H1 (cell line): ENCODE measurements around the gene EXD3. TPM values are rescaled to one million over a fixed set of nuclear protein-coding genes. Genes with fewer than 3 reads are reported as not detected.
A peak's percentile ranks its signal among the peaks of the same experiment; 100 is the strongest.

Experiments
- CBX5 ChIP-seq: fragments of 300-800, 300-1000 bp; sonication (generic); IDR thresholded peaks from 2 replicates; pipeline ENCODE4 v1.7.1; 2016; ENCODE audit warnings: antibody characterized with exemption, low read length, low read depth
- CEBPB ChIP-seq: IDR thresholded peaks from 2 replicates; pipeline ENCODE4 v1.6.1; 2012; ENCODE audit warnings: low read depth, low read length
- CREB1 ChIP-seq: IDR thresholded peaks from 2 replicates; pipeline ENCODE4 v1.6.1; 2012; ENCODE audit warnings: inconsistent platforms
- CTBP2 ChIP-seq: IDR thresholded peaks from 2 replicates; pipeline ENCODE4 v1.7.0; 2011; ENCODE audit warnings: borderline replicate concordance, mild to moderate bottlenecking, moderate library complexity, mixed read lengths, low read length; ENCODE audit not compliant: insufficient read depth, insufficient read length
- CTCF ChIP-seq, 3 experiments: IDR thresholded peaks; 1 replicate in 2 of 3; 2 replicates in 1 of 3; pipeline versions ENCODE4 v1.5.1 to v1.6.1; 2011; ENCODE audit warnings: low read length in 3 of 3, mild to moderate bottlenecking in 3 of 3, inconsistent platforms in 2 of 3, low read depth in 1 of 3, moderate library complexity in 1 of 3; ENCODE audit not compliant: insufficient read depth in 1 of 3; ENCODE audit errors: control extremely low read depth in 1 of 3
- EGR1 ChIP-seq: IDR thresholded peaks from 2 replicates; pipeline ENCODE4 v1.6.1; 2011; ENCODE audit warnings: low read depth, low read length, borderline replicate concordance
- EP300 ChIP-seq, 2 experiments: IDR thresholded peaks; 1 replicate in 1 of 2; 2 replicates in 1 of 2; pipeline ENCODE4 v1.6.1; 2011 to 2012; ENCODE audit warnings: low read depth in 2 of 2, low read length in 2 of 2, mild to moderate bottlenecking in 2 of 2, borderline replicate concordance in 1 of 2, inconsistent platforms in 1 of 2, moderate library complexity in 1 of 2
- FOSL1 ChIP-seq: IDR thresholded peaks from 2 replicates; pipeline ENCODE4 v1.6.1; 2011; ENCODE audit warnings: mild to moderate bottlenecking, low read depth, low read length, moderate library complexity; ENCODE audit not compliant: insufficient read depth
- JUND ChIP-seq: IDR thresholded peaks from 2 replicates; pipeline ENCODE4 v1.6.1; 2011; ENCODE audit warnings: mild to moderate bottlenecking, improper control_type of control experiment, low read length
- KDM1A ChIP-seq: fragments of 200-600, 300-600 bp; sonication (generic); IDR thresholded peaks from 2 replicates; pipeline ENCODE4 v1.7.1; 2016; ENCODE audit warnings: mild to moderate bottlenecking, low read length, borderline replicate concordance
- KDM5A ChIP-seq: fragments of 200-600 bp; IDR thresholded peaks from 2 replicates; pipeline ENCODE4 v1.7.1; 2012; ENCODE audit warnings: mild to moderate bottlenecking, low read length, inconsistent platforms, mixed read lengths
- PHF8 ChIP-seq: fragments of 200-600 bp; sonication (generic); conservative IDR thresholded peaks from 2 replicates; pipeline ENCODE4 v1.7.1; 2012; ENCODE audit warnings: low read depth, mild to moderate bottlenecking, inconsistent platforms, low read length, moderate library complexity
- RAD21 ChIP-seq, 2 experiments: IDR thresholded peaks in 1 of 2; conservative IDR thresholded peaks in 1 of 2; 2 replicates each; pipeline ENCODE4 v1.6.1; 2011; ENCODE audit warnings: low read depth in 2 of 2, low read length in 2 of 2, improper control_type of control experiment in 1 of 2, inconsistent platforms in 1 of 2, mild to moderate bottlenecking in 1 of 2, moderate library complexity in 1 of 2
- SAP30 ChIP-seq: fragments of 300-600 bp; sonication (generic); IDR thresholded peaks from 2 replicates; pipeline ENCODE4 v1.7.1; 2012; ENCODE audit warnings: low read length, moderate library complexity, mild to moderate bottlenecking, inconsistent platforms; ENCODE audit not compliant: insufficient read depth, insufficient replicate concordance
- SRF ChIP-seq: IDR thresholded peaks from 2 replicates; pipeline ENCODE4 v1.6.1; 2011; ENCODE audit warnings: mild to moderate bottlenecking, low read depth, low read length, moderate library complexity
- TAF1 ChIP-seq: IDR thresholded peaks from 2 replicates; pipeline ENCODE4 v1.6.1; 2011; ENCODE audit warnings: mild to moderate bottlenecking, low read depth, low read length
- USF2 ChIP-seq: IDR thresholded peaks from 2 replicates; pipeline ENCODE4 v1.6.1; 2011; ENCODE audit warnings: low read length, improper control_type of control experiment
- YY1 ChIP-seq: IDR thresholded peaks from 2 replicates; pipeline ENCODE4 v1.6.1; 2011; ENCODE audit warnings: low read depth, mild to moderate bottlenecking, low read length
- ZNF274 ChIP-seq: IDR thresholded peaks from 2 replicates; pipeline ENCODE4 v1.7.0; 2012; ENCODE audit warnings: low read length, borderline replicate concordance; ENCODE audit errors: extremely low read depth
- polyA plus RNA-seq, 7 experiments: library from polyadenylated mRNA; depleted of rRNA in 3 of 7; stranded (reverse) in 5 of 7; unstranded in 2 of 7; fragments of >200 nt in 5 of 7; fragments of 200-250 nt in 2 of 7; gene quantifications; 1 replicate in 5 of 7; 2 replicates in 1 of 7; 4 replicates in 1 of 7; pipeline versions ENCODE4 v1.2.1 to v1.2.3, GENCODE V29; 2011 to 2013; ENCODE audit warnings: missing spikeins in 2 of 7, mixed read lengths in 2 of 7
- total RNA-seq: library from RNA; stranded (reverse); fragmentation: NEBNext Ultra II Directional; extraction: Animal tissue kit (Norgen Biotek cat#: 25700); gene quantifications from 2 replicates; pipeline ENCODE4 v1.2.1, GENCODE V29; 2021
- TF ChIP-seq, protein P1 (sequence below): IDR thresholded peaks from 2 replicates; pipeline ENCODE4 v1.6.1; 2012; ENCODE audit warnings: inconsistent platforms

The EXD3 gene
- total and polyA plus RNA-seq, 2 of the 8 experiments (the other 6 are each of a cell fraction or from before 2014, with no cell fraction given), result 7.2 to 9.4 TPM

GRCh38 chr9:137281345-137282116 lies 141.4 kb downstream of the EXD3 start (continued):
- TF ChIP-seq CTCF (IDR thresholded peaks at IDR 0.05; ENCODE audit: control extremely low read depth in 1 of 3, insufficient read depth in 1 of 3, low read depth in 1 of 3, low read length in 3 of 3) (no peak), USF2 (no peak), SRF (no peak), KDM1A (no peak), CTBP2 (peak; percentile 19), JUND (no peak), TAF1 (no peak), PHF8 (no peak), RAD21 (IDR thresholded peaks at IDR 0.05 in 1 of 2, conservative IDR thresholded peaks at IDR 0.05 in 1 of 2; ENCODE audit: low read depth in 2 of 2, low read length in 2 of 2) (no peak), CREB1 (no peak), CEBPB (no peak), EGR1 (peak; percentile 13; the same call in 1 of the 2 replicates), KDM5A (no peak), ZNF274 (no peak), CBX5 (no peak), EP300 (IDR thresholded peaks at IDR 0.05; ENCODE audit: borderline replicate concordance in 1 of 2, low read depth in 2 of 2, low read length in 2 of 2) (no peak), SAP30 (no peak), FOSL1 (no peak), YY1 (no peak)
- TF ChIP-seq, protein P1, sequence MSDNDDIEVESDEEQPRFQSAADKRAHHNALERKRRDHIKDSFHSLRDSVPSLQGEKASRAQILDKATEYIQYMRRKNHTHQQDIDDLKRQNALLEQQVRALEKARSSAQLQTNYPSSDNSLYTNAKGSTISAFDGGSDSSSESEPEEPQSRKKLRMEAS, result no peak
